ENCODE results near the gene PDZRN3.

The PDZRN3 gene

DNA sequence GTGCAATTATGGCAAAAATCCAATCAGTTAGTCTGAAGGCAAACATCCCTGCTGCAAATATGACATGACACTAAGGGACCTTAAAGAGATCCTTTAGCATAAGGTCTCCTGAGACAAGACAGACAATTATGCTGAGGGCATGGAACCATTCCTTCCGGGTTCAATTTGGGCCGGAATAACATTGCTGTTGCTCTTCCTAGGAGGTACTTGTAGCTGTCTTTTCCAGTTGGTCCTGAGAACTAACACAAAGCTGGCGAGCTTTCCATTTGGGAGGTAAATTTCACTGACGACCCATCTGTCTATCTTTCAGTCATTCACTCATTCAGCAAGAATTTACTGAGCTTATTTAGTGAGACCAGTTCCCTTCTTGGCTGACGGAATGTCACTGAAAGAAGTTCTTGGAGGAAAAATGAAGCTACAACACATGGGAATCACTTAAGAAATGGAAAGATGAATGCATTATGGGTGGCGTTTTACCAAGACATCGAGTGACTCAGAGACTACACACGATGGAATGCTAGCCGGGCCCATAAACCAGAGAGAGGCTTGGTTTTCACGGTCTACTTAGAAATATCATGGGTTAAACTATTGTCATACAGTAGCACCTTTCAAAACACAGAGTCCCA, 215.5 kb downstream of the PDZRN3 start:
- DNase-seq, result no peak

GRCh38 chr3:73408634-73409033, 216.1 kb downstream of the PDZRN3 start:
- DNase-seq, result no peak

DNA sequence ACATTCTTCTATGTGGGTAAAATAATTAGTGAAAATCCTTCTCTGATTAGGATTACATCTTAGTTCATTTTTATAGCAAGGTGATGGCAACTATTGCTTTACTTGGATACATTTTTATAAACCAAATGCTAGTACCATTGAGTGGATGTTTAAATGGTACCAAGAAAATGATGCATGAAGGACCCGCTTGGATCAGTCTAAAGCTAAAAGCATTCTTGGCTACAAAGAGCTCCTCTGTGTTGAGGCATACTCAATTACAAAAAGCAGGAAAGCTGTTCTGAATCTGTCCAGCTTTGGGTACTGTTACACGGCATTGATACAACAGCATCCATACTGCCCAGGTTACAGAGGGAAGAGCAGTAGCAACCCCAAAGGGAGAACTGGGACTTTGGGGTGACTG, 217.2 kb downstream of the PDZRN3 start:
- no peak for DNase-seq

- no peak for DNase-seq
Observed at GRCh38 chr3:73405853-73406252, 218.9 kb downstream of the PDZRN3 start.

DNA sequence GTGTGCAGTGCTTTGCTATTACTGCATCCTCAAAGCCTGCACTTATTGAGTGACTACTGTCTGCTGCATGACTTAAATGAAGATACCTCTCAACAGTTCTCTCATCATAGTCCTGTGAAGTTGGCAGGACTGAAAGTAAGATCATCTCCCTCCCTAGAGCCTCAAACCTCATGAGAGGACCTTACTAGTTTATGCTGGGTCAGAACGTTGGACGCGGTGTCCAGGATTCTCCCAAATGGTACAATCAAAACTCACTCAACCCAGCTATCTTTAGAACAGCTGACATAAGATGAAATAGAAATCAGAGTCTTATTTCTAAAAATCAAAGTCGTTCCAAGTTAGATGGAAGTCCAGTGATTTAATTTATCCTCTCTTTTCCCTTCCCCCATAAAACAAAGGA, 219.7 kb downstream of the PDZRN3 start:
- no peak for DNase-seq

- DNase-seq, result no peak
Observed at GRCh38 chr3:73404435-73404834, 220.3 kb downstream of the PDZRN3 start.

DNA sequence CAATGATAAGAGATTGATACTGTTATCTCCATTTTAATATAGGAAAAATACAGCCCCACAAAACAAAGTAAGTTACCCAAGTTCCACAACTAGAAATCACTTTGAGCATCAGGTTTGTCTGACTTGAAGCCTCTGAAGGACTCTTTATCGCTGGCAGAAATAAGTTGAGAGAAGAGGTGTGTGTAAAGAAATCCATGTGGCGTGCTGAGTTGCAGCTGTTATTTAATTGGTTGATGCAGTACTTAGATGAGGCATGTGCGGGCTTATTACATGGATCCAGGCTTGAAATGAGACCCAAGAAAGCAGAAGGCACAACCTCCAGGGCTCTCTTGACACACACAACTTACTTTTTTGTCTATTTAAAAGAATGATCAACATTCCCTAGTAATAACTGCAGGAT, 221.3 kb downstream of the PDZRN3 start:
- DNase-seq, result no peak

- no peak for DNase-seq
Observed at GRCh38 chr3:73401616-73402279, 223.0 kb downstream of the PDZRN3 start.

- DNase-seq, result no peak
Observed at GRCh38 chr3:73401059-73401458, 223.7 kb downstream of the PDZRN3 start.

GRCh38 chr3:73399666-73400253, 225.0 kb downstream of the PDZRN3 start:
- DNase-seq, result no peak

GRCh38 chr3:73399106-73399505, 225.6 kb downstream of the PDZRN3 start:
- no peak for DNase-seq

DNA sequence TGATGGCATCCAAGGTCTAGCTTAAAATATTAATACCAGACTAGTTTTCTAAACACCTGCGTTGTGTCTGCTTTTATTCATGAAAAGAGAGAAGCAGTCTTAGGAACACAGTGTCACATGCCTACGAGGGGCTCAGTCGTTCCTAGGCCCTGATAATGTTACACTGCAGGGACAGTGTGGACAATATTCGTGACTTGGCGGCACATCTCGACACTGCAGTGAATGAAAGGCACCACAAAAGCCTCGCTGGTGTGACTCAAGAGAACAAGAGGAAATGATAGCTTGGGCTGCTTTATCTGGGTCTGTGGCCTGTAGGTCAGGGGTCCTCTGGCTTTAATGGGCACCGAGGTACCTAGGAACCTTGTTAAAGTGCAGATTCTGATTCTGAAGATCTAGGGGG, 226.7 kb downstream of the PDZRN3 start:
- no peak for DNase-seq

DNA sequence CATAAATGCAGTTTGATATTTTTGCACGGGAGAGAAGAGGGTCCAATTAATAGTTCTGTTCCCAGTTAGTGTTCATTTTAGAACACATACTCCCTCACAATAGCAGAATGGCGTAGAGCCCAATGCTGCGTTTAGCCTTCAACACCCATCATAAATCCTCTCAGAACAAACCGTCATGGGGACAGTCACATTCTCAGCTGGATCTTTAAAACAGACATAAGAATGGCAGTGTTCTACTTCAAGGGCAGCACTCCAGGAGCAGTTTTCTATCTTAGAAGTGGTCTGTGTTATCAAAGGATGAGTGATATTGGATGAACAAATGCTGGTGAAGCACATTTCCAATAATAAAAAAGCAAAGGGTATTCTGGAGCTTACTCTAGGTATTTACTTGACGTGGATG, 230.5 kb downstream of the PDZRN3 start:
- DNase-seq, result no peak

DNA sequence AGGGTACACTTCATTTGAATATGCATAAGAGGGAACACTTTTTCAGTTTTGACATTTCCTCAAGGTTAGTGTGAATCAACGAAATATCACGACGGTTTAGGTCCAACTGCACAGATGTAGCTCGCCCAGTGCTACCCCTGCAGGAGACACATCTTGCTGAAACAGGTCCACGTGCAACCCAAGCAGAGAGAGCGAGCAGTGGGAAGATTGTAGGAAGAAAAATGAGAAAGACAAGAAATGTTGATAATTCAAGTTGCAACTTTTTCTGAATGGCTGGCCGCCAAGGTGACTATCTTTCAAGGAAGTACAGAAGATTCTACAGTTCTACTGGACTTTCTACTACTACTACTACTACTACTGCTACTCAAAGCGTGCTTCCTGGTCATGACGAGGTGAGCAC, 231.7 kb downstream of the PDZRN3 start:
- no peak for DNase-seq

GRCh38 chr3:73391984-73392383, 232.8 kb downstream of the PDZRN3 start:
- DNase-seq, result no peak

DNA sequence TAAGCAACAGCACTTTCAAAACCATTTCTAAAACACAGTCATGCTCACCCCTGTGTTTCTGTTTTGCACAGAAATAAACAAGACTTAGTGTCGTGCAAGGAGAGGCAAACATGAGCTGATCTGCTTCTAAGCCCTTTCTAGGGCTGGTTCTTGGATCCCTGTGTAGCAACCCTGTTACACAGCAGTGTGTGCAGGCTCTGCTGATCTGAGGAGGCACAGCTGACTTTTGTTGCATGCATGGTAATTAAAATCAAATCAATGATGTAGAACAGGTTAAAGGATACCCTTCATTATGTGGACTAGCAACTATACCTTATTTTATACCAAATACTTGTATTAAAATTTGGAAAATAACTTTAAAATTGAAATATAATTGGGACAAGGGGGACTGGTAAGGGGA, 234.8 kb downstream of the PDZRN3 start:
- no peak for DNase-seq

DNA sequence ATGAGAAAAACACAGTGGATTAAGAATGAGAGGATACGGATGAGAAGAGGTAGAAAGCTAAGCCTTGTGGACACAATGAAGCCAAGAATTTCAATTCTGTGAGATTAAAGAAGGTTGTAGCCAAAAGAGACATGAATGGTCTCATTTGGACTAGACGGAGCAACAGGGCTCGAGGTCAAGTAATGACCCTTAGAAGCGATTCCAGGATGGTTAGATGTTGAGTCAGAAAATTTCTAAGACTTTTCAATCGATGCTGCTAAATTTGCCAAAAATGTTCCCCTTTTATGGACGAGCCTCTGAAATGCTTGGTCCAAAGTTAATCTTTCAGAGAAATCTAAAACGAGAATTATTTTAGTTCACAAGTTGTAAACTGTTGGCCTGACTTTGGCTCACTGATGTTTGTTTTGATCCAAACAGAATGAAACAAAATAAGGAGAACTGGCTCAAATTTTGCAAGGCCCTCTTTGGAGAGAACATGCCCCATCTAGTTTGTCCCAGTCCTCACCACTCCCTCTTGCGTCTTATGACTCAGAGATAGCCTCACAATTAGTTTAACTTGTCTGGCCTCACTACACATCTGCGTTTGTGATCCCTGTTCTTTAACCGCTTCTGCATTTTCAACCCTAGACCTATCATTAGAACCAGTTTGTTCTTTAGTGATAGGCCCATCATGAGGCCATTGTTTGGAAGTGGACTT, 235.5 kb downstream of the PDZRN3 start:
- no peak for DNase-seq

DNA sequence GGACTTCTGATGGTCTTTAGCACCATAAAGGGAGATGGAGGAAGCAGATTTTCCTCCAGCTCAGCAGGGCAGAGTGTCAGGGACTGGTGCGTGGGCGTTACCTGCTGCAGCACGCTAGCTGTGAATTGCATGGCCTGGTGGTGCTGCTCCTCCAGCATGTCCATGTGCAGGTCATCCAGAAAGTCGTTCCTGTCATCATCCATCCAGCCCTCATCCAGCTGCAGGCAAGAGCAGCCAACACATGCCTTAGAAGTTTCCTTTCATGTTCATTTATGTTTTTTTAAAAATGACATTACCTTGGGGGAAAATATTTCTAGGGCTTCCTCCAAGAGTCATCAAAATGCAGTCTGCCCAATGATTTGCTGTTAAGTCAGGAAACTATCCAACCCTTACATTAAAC, 239.2 kb downstream of the PDZRN3 start:
- DNase-seq, result no peak

GRCh38 chr3:73384091-73384906, 240.4 kb downstream of the PDZRN3 start:
- DNase-seq, result no peak

- no peak for DNase-seq
Observed at GRCh38 chr3:73383470-73384049, 241.2 kb downstream of the PDZRN3 start.

GRCh38 chr3:73381551-73381950, 243.2 kb downstream of the PDZRN3 start:
- no peak for DNase-seq

DNA sequence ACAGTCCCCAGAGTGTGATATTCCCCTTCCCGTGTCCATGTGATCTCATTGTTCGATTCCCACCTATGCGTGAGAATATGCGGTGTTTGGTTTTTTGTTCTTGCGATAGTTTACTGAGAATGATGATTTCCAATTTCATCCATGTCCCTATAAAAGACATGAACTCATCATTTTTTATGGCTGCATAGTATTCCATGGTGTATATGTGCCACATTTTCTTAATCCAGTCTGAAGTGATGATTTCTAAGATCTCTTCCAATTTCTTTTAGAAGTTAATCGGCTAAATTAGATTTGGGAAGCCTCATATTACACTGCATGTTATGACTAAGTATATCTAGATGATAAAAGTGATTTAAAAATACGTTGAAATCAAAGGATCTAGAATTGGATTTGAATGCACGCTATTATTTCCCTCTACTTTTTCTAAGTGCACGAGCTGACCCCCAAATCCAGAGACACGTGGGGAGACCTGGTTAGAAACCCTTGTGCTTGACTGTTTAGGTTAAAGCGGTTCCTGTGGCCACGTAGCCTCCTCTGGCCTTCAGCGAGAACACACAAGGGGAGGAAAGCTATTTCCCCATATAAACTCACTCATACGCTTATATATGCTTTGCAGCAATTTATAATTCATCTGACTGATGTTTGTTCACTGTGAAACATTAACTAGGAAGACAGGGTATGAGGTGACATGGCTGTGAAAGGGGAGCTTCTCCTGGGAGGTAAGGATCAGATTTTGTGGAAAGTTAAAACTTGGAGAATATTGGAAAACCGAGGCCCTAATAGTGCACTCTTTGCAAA, 243.8 kb downstream of the PDZRN3 start:
- no peak for DNase-seq

Data from CD4-positive, alpha-beta T cell treated with Interleukin-21 for 1 hour (primary cell).